Measurements from ENCODE around the gene COL6A1. TPM values are rescaled to one million over a fixed set of nuclear protein-coding genes. Genes with fewer than 3 reads are reported as not detected.

Gene COL6A1
- total RNA-seq, 4 donors from 2014 or later, result 94.9 to 265 (median 133) TPM

- 90 to 94% methylated on average over 4 of the region's 4 CpGs for WGBS, 2 donors
- H3K4me3 ChIP-seq (ENCODE audit: low read depth, poor library complexity, severe bottlenecking), result no peak overlapping the region
- DNase-seq (ENCODE audit: low spot score in 2 of 2), result no peak
- intact Hi-C loops (cut with DNase I; ENCODE audit: low total_unique reads), result no loop called here
- TF ChIP-seq, protein P1, sequence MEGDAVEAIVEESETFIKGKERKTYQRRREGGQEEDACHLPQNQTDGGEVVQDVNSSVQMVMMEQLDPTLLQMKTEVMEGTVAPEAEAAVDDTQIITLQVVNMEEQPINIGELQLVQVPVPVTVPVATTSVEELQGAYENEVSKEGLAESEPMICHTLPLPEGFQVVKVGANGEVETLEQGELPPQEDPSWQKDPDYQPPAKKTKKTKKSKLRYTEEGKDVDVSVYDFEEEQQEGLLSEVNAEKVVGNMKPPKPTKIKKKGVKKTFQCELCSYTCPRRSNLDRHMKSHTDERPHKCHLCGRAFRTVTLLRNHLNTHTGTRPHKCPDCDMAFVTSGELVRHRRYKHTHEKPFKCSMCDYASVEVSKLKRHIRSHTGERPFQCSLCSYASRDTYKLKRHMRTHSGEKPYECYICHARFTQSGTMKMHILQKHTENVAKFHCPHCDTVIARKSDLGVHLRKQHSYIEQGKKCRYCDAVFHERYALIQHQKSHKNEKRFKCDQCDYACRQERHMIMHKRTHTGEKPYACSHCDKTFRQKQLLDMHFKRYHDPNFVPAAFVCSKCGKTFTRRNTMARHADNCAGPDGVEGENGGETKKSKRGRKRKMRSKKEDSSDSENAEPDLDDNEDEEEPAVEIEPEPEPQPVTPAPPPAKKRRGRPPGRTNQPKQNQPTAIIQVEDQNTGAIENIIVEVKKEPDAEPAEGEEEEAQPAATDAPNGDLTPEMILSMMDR (IDR thresholded peaks at IDR 0.05), result no peak
- no peak for TF ChIP-seq POLR2A (IDR thresholded peaks at IDR 0.05)
Observed at GRCh38 chr21:46017695-46018094, 36.1 kb downstream of the COL6A1 start.

- TF ChIP-seq, protein P1 (IDR thresholded peaks at IDR 0.05), result no peak
- TF ChIP-seq POLR2A (IDR thresholded peaks at IDR 0.05), result no peak
- no peak for DNase-seq (ENCODE audit: low spot score in 2 of 2)
- WGBS, 2 donors, result 83 to 84% methylated on average over 3 of the region's 3 CpGs
- intact Hi-C loops (cut with DNase I; ENCODE audit: low total_unique reads), result no loop called here
- H3K4me3 ChIP-seq (ENCODE audit: low read depth, poor library complexity, severe bottlenecking), result no peak overlapping the region
Observed at GRCh38 chr21:46018615-46019014, 37.0 kb downstream of the COL6A1 start.

DNA sequence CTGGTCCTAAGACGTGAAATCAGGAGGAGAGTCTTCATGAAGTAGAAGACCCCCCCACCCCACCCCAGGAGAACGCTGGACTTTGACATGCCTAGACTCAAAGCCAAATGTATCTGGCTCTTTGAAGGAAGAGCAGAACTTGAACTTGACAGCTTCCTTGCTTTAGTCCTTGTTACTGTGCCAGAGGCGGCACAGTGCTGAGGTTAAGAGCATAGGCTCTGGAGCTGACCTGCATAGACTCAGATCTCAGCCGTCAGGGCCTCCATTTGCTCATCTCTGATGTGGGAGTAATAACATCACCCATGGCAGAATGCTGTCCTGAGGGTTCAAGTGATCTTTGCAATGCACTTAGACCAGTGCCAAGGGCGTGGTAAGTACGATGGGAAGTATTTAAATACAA, 39.0 kb downstream of the COL6A1 start:
- TF ChIP-seq, protein P1 (IDR thresholded peaks at IDR 0.05), result no peak
- no peak for TF ChIP-seq POLR2A (IDR thresholded peaks at IDR 0.05)
- DNase-seq (ENCODE audit: low spot score in 2 of 2), result peak in 1 of 2 donors; percentile 11
- no peak overlapping the region for H3K4me3 ChIP-seq (ENCODE audit: low read depth, poor library complexity, severe bottlenecking)
- 75 to 78% methylated on average over 6 of the region's 6 CpGs for WGBS, 2 donors
- intact Hi-C loops (cut with DNase I; ENCODE audit: low total_unique reads), result no loop called here

DNA sequence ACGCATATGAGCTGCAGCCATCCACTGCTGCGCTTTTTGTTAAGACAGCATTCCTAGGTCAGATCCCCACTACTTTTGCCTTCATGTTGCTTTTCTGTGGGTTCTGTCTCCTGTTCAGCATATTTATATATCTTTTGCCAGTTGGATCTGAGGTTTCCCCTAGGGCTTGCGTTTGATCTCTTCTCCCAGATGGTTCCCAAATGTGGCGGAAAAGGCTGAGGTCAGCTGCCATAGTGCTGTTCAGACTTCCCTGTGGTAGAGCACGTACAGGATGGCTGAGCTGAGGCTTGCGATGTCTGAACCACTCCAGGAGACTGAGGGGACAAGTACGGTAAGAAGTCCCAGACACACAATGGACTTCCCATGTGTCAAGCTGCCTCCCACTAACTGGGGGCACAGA, 39.8 kb downstream of the COL6A1 start:
- intact Hi-C loops (cut with DNase I; ENCODE audit: low total_unique reads), result no loop called here
- 52 to 71% methylated on average over 7 of the region's 7 CpGs for WGBS, 2 donors
- DNase-seq (ENCODE audit: low spot score in 2 of 2), result no peak
- no peak overlapping the region for H3K4me3 ChIP-seq (ENCODE audit: low read depth, poor library complexity, severe bottlenecking)
- TF ChIP-seq, protein P1 (IDR thresholded peaks at IDR 0.05), result no peak
- TF ChIP-seq POLR2A (IDR thresholded peaks at IDR 0.05), result no peak

DNA sequence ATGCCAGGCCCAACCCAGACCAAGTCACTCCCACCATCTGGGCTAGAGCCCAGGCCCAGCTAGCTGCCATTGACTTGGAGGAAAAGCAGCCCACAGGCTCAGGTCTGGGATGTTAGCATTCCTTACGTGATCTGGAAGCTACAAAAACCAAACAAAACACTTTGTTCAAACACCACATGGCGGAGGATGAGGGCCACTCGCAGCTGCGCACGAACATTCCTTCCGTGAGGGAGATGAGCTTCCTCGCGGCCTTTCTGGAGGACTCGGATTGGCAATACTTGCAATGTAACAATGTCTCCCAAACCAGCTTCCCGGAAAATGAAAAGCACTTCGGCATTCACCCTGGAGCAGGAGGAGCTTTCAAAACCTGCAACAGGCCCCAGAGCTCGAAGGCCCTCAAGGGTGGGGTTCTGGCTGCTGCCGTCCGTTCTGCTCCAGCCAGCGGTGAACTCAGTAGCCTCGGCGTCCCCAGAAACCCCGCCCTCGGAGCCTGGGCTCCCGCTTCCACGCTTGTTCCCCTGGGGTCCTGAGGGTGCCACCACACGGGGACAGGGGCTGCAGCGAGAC, 40.5 kb downstream of the COL6A1 start:
- WGBS, 2 donors, result 63 to 66% methylated on average over 23 of the region's 23 CpGs
- TF ChIP-seq, protein P1 (IDR thresholded peaks at IDR 0.05), result no peak
- TF ChIP-seq POLR2A (IDR thresholded peaks at IDR 0.05), result no peak
- DNase-seq (ENCODE audit: low spot score in 2 of 2), result peak; percentile 18 to 90
- intact Hi-C loops (cut with DNase I; ENCODE audit: low total_unique reads), result no loop called here
- no peak overlapping the region for H3K4me3 ChIP-seq (ENCODE audit: low read depth, poor library complexity, severe bottlenecking)
